Measurements from ENCODE around the gene PHEX.

Gene PHEX

GRCh38 chrX:22026731-22027130 is 5.4 kb upstream of the PHEX start:
- Histone ChIP-seq H3K4me3 (ENCODE audit: low read depth, low read length, poor library complexity, severe bottlenecking) (no peak overlapping the region), H3K4me2 (ENCODE audit: low read length) (no peak overlapping the region), H3K27me3 (ENCODE audit: insufficient read depth, low read length) (no peaks in the 10 kb centered on the region), H3F3A (ENCODE audit: insufficient read depth, low read length) (no peaks in the 10 kb centered on the region), H3K9me3 (ENCODE audit: low read length) (no peaks in the 10 kb centered on the region), H3K36me3 (ENCODE audit: insufficient read depth, low read length) (no peaks in the 10 kb centered on the region), H3K79me2 (ENCODE audit: insufficient read depth, low read length) (no peaks in the 10 kb centered on the region), H3K4me1 (ENCODE audit: insufficient read depth, low read length, severe bottlenecking) (no peaks in the 10 kb centered on the region), H4K20me1 (ENCODE audit: insufficient read depth, low read length) (no peaks in the 10 kb centered on the region), H3K9me2 (ENCODE audit: low read depth, low read length) (no peaks in the 10 kb centered on the region), H3K9ac (ENCODE audit: low read length) (no peak overlapping the region), H3K27ac (ENCODE audit: low read depth, low read length, poor library complexity, severe bottlenecking) (no peak overlapping the region), H2AFZ (ENCODE audit: low read length) (no peak overlapping the region)
- TF ChIP-seq EZH2 (IDR thresholded peaks at IDR 0.05; ENCODE audit: borderline replicate concordance, low read length) (no peak), CTCF (IDR thresholded peaks at IDR 0.05; ENCODE audit: low read length) (no peak)

- H3F3A ChIP-seq (ENCODE audit: insufficient read depth, low read length), result no peaks in the 10 kb centered on the region
- H3K4me1 ChIP-seq (ENCODE audit: insufficient read depth, low read length, severe bottlenecking), result no peaks in the 10 kb centered on the region
- H3K27ac ChIP-seq (ENCODE audit: low read depth, low read length, poor library complexity, severe bottlenecking), result no peak overlapping the region
- no peaks in the 10 kb centered on the region for H3K79me2 ChIP-seq (ENCODE audit: insufficient read depth, low read length)
- H2AFZ ChIP-seq (ENCODE audit: low read length), result no peak overlapping the region
- H3K27me3 ChIP-seq (ENCODE audit: insufficient read depth, low read length), result no peaks in the 10 kb centered on the region
- no peaks in the 10 kb centered on the region for H3K36me3 ChIP-seq (ENCODE audit: insufficient read depth, low read length)
- H3K9me2 ChIP-seq (ENCODE audit: low read depth, low read length), result no peaks in the 10 kb centered on the region
- no peak overlapping the region for H3K4me2 ChIP-seq (ENCODE audit: low read length)
- TF ChIP-seq CTCF (IDR thresholded peaks at IDR 0.05; ENCODE audit: low read length), result no peak
- TF ChIP-seq EZH2 (IDR thresholded peaks at IDR 0.05; ENCODE audit: borderline replicate concordance, low read length), result no peak
- no peak overlapping the region for H3K9ac ChIP-seq (ENCODE audit: low read length)
- no peak overlapping the region for H3K4me3 ChIP-seq (ENCODE audit: low read depth, low read length, poor library complexity, severe bottlenecking)
- no peaks in the 10 kb centered on the region for H3K9me3 ChIP-seq (ENCODE audit: low read length)
- no peaks in the 10 kb centered on the region for H4K20me1 ChIP-seq (ENCODE audit: insufficient read depth, low read length)
Observed at GRCh38 chrX:22032506-22032905, 381 bp downstream of the PHEX start.

DNA sequence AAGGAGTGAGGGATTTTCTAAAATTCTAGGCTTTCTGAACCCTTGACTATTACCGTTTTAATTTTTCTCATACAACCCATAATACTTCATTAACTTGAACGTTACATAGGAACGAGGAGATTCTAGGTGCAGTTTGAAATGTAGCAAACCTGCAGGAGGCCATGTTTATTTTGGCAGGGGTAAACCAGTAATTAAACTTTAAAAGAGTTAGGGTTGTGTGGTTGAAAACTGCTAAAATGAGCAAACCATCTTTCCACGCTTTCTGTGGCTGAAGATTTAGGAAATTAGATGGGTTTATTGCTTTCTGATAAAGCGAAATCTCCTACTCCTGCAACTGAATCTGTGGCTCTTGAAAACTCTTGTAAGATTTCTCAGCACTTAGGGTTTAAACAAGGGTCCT is 1.7 kb downstream of the PHEX start:
- no peaks in the 10 kb centered on the region for H3F3A ChIP-seq (ENCODE audit: insufficient read depth, low read length)
- H2AFZ ChIP-seq (ENCODE audit: low read length), result no peak overlapping the region
- H3K4me2 ChIP-seq (ENCODE audit: low read length), result no peak overlapping the region
- no peaks in the 10 kb centered on the region for H4K20me1 ChIP-seq (ENCODE audit: insufficient read depth, low read length)
- H3K9me2 ChIP-seq (ENCODE audit: low read depth, low read length), result no peaks in the 10 kb centered on the region
- H3K4me1 ChIP-seq (ENCODE audit: insufficient read depth, low read length, severe bottlenecking), result no peaks in the 10 kb centered on the region
- no peaks in the 10 kb centered on the region for H3K9me3 ChIP-seq (ENCODE audit: low read length)
- no peak for TF ChIP-seq CTCF (IDR thresholded peaks at IDR 0.05; ENCODE audit: low read length)
- TF ChIP-seq EZH2 (IDR thresholded peaks at IDR 0.05; ENCODE audit: borderline replicate concordance, low read length), result no peak
- no peak overlapping the region for H3K27ac ChIP-seq (ENCODE audit: low read depth, low read length, poor library complexity, severe bottlenecking)
- H3K27me3 ChIP-seq (ENCODE audit: insufficient read depth, low read length), result no peaks in the 10 kb centered on the region
- no peak overlapping the region for H3K9ac ChIP-seq (ENCODE audit: low read length)
- H3K4me3 ChIP-seq (ENCODE audit: low read depth, low read length, poor library complexity, severe bottlenecking), result no peak overlapping the region
- H3K79me2 ChIP-seq (ENCODE audit: insufficient read depth, low read length), result no peaks in the 10 kb centered on the region
- H3K36me3 ChIP-seq (ENCODE audit: insufficient read depth, low read length), result no peaks in the 10 kb centered on the region
